Activated naive CD4-positive, alpha-beta T cell treated with anti-CD3 and anti-CD28 coated beads, Interleukin-2, amount 50 U/mL, for 24 hours (primary cell): ENCODE measurements around the gene CDH13.

ENCODE experiments used
- H3K27ac Mint-ChIP-seq: one replicate; pipeline ENCODE4 v1.8.0; 2021; ENCODE audit warnings: mild to moderate bottlenecking, mixed read lengths
- H3K27me3 Mint-ChIP-seq: one replicate; pipeline ENCODE4 v1.8.0; 2021; ENCODE audit warnings: mixed read lengths
- H3K36me3 Mint-ChIP-seq: one replicate; pipeline ENCODE4 v1.8.0; 2021; ENCODE audit warnings: mixed read lengths
- H3K4me1 Mint-ChIP-seq: one replicate; pipeline ENCODE4 v1.8.0; 2021; ENCODE audit warnings: mixed read lengths
- H3K4me3 Mint-ChIP-seq: one replicate; pipeline ENCODE4 v1.8.0; 2021; ENCODE audit warnings: mild to moderate bottlenecking, mixed read lengths
- H3K9me3 Mint-ChIP-seq: one replicate; pipeline ENCODE4 v1.8.0; 2021; ENCODE audit warnings: mixed read lengths

Gene CDH13

DNA sequence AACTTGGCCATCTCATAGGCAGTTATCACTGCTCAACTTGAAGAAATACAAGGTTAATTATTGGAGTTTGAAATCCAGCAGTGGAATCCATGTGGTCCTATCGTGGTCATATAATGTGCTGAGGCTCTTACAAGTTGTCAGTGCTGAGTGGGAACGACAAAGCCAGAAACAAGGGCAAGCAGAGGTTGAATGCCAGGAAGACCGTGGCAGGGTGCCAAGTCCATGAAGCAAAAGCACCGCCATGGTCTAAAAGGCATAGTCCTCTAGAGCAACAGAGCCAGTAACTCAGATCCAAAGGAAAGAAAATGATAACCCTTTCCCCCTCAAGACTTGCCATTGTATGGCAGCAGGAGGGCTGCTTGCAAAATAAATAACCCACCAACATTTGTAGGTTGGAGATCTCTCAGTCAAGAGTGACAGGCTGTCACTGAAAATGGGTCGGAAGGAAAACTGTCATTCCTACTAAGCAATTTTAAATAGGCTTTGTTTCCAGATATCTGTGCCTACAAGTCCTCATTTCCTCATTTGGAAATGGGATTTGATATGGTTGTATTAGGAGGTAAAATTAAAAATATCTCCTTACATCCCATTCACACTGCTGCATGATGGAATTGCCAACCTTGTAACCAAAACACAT, 1144.7 kb downstream of the CDH13 start:
- Mint-ChIP-seq H3K4me3 (no peak overlapping the region), H3K27ac (no peak overlapping the region), H3K27me3 (peaks cover 11% of the 10 kb centered on the region)

DNA sequence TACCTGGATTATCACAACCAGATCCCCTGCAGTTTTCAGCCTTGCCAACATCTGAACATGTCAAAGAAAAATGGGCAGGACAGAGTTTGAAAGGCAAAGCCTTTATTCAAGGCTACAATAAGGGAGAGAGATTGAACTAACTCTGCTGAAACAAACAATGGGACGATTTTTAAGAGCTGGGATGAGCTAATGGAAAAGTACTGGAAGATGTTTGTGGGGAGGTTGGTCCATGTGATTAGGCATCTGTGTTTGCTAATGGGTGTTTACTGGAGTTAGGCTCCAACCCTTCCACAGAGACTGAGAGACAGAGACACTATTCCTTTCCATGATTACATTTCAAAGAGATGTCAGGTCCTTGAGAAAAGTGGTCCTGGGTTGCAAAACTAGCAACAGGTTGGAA, 1146.0 kb downstream of the CDH13 start:
- Mint-ChIP-seq H3K27me3 (peaks cover 10% of the 10 kb centered on the region), H3K4me3 (no peak overlapping the region), H3K9me3 (no peaks in the 10 kb centered on the region), H3K4me1 (no peaks in the 10 kb centered on the region), H3K36me3 (no peaks in the 10 kb centered on the region), H3K27ac (no peak overlapping the region)

More for the DNA sequence above, 1144.7 kb downstream of the CDH13 start:
- H3K4me1 Mint-ChIP-seq, result no peaks in the 10 kb centered on the region
- H3K9me3 Mint-ChIP-seq, result no peaks in the 10 kb centered on the region
- H3K36me3 Mint-ChIP-seq, result no peaks in the 10 kb centered on the region

DNA sequence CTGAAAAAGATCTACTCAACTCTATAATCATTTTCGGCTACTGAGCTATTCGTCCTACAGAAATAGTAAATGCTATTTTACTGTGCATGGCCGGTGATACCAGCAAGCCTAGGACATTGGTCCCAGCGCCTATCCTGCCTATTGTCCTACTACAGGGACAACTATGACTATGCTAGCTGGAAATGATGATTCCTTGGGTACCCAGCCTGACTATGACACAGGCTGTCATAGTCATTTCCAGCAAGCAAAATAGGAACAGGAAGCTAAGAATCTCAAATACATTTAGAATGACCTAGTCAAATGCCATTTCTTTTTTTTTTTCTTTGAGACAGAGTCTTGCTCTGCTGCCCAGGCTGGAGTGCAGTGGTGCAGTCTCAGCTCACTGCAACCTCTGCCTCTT, 1147.3 kb downstream of the CDH13 start:
- Mint-ChIP-seq H3K9me3 (no peaks in the 10 kb centered on the region), H3K36me3 (no peaks in the 10 kb centered on the region), H3K4me3 (no peak overlapping the region), H3K27me3 (peaks cover 9% of the 10 kb centered on the region), H3K27ac (no peak overlapping the region), H3K4me1 (no peaks in the 10 kb centered on the region)

DNA sequence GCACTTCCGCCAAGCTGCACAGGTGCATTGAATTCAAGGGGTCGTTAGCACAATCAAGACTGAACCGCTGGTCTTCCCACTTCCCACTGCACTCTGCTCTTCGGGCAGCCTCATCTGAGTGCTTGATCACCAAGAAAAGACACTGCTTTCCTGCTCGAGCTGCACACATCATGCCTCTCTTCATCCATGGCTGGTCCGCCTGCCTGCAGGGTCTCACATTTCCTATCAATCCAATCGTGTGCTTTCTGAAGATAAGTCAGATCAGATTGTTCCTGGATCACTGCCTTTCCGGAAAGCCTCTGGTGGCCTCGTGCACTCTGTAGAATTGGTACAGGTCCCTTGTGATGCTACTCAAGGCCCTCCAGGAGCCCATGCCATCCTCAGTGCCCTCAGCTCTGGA, 1150.2 kb downstream of the CDH13 start:
- Mint-ChIP-seq H3K9me3 (no peaks in the 10 kb centered on the region), H3K4me1 (no peaks in the 10 kb centered on the region), H3K27me3 (peaks cover 6% of the 10 kb centered on the region)

DNA sequence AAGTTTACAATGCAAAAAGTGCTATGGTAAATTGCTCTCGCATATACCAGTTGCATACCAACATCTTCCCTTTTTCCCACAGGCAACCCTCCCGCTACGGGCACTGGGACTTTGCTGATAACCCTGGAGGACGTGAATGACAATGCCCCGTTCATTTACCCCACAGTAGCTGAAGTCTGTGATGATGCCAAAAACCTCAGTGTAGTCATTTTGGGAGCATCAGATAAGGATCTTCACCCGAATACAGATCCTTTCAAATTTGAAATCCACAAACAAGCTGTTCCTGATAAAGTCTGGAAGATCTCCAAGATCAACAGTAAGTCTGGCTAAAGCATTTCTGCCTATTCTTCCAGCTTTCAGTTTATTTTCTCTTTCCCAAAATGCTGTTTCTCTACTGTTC, 1153.1 kb downstream of the CDH13 start:
- H3K9me3 Mint-ChIP-seq, result no peaks in the 10 kb centered on the region
- H3K27me3 Mint-ChIP-seq, result peaks cover 9% of the 10 kb centered on the region
- no peaks in the 10 kb centered on the region for H3K36me3 Mint-ChIP-seq
- H3K27ac Mint-ChIP-seq, result no peak overlapping the region
- H3K4me1 Mint-ChIP-seq, result no peaks in the 10 kb centered on the region
- H3K4me3 Mint-ChIP-seq, result no peak overlapping the region

More for the DNA sequence above, 1150.2 kb downstream of the CDH13 start:
- no peak overlapping the region for H3K27ac Mint-ChIP-seq
- H3K36me3 Mint-ChIP-seq, result no peaks in the 10 kb centered on the region
- H3K4me3 Mint-ChIP-seq, result no peak overlapping the region

DNA sequence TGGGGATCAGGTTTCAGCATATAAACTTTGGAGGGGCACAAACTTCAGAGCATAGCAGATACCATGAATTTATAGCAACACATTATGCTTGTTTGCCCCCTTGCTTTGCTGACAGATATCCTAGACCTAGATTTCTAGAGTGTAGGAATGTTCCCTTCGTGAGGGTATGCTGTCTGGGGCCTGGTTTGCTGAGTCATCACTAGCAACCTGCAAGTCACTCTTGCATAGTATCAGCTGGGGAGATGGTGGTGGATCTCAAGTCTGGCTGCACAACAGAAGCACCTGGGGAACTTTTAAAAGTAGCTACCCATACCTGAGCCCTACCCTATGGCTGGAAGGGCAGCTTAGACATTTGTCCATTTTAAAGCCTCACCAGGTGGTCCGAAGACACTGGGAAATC, 1158.7 kb downstream of the CDH13 start:
- Mint-ChIP-seq H3K36me3 (no peaks in the 10 kb centered on the region), H3K4me3 (no peak overlapping the region), H3K27me3 (peaks cover 7% of the 10 kb centered on the region), H3K4me1 (no peaks in the 10 kb centered on the region), H3K27ac (no peak overlapping the region), H3K9me3 (no peaks in the 10 kb centered on the region)

DNA sequence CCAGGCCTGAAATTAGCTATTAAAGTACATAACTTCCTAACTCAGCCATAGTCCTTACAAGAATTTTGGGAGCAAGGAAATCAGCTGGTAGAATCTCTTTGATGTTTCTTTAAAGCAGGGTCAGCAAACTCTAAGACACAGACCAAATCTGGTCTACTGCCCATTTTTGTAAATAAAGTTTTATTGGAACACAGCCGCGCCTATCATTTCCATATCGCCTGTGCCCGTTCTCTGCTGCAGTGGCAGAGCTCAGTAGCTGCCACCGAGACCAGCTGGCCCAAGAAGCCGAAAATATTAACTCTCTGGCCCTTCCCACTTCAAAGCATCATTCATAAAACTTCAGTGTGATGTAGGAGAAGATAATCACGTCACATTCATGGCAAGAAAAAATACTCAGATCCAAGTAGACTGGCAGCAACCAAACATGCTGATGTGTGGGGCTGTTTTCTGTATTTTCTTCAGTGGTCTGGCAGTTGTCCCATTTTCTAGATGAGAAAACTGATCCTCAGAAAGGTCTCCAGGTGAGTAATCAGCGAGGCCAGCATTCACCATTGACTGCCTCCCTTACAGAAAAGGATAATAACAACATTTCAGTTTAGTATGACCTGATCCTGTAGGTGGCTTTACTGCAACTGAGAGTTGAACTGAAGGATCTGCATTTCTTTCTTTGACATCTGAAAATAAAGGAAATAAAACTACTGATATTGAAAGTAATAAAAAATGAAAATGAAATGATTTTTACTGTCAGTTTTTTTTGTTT, 1163.1 kb downstream of the CDH13 start:
- Mint-ChIP-seq H3K27me3 (no peaks in the 10 kb centered on the region), H3K4me3 (no peak overlapping the region), H3K36me3 (no peaks in the 10 kb centered on the region), H3K9me3 (no peaks in the 10 kb centered on the region), H3K4me1 (no peaks in the 10 kb centered on the region), H3K27ac (no peak overlapping the region)

DNA sequence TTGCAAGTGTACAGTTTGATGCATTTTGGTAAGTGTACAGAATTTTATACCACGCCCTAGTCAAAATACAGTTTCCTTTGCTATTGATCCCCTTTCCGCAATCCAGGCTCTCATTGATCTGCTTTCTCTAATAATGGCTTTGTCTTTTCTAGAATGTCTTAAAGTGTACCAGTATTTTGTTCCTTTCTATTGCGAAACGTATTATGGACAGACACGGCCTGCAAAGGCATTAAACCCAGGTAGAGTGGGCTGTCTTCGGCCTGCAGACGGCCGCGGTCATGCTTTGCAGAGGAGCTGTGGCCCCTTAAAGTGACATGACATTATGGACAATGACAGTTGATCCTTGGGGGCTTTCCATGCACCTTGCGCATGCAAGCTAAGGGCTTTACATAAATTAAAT, 1165.1 kb downstream of the CDH13 start:
- Mint-ChIP-seq H3K4me3 (no peak overlapping the region), H3K27me3 (peaks cover 4% of the 10 kb centered on the region), H3K27ac (no peak overlapping the region), H3K36me3 (no peaks in the 10 kb centered on the region), H3K4me1 (no peaks in the 10 kb centered on the region), H3K9me3 (no peaks in the 10 kb centered on the region)

DNA sequence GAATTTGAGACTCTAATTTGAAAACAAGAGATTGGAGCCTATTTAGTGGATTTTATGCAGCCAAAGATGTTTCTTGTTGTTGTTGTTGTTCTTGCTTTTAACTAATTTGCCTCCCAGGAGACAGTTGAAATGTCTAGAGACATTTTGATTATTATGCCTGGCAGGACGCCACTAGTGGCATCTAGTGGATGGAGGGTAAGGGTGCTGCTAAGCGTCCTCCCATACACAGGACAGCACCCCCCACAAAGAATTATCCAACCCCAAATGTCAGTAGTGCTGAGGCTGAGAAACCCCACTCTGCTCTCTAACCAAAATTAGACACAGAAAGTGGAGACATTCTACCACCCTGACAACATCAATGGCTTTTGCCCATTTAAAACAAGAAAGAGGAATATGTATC, 1165.6 kb downstream of the CDH13 start:
- Mint-ChIP-seq H3K27me3 (peaks cover 5% of the 10 kb centered on the region), H3K36me3 (no peaks in the 10 kb centered on the region), H3K9me3 (no peaks in the 10 kb centered on the region), H3K4me1 (no peaks in the 10 kb centered on the region), H3K27ac (no peak overlapping the region), H3K4me3 (no peak overlapping the region)

DNA sequence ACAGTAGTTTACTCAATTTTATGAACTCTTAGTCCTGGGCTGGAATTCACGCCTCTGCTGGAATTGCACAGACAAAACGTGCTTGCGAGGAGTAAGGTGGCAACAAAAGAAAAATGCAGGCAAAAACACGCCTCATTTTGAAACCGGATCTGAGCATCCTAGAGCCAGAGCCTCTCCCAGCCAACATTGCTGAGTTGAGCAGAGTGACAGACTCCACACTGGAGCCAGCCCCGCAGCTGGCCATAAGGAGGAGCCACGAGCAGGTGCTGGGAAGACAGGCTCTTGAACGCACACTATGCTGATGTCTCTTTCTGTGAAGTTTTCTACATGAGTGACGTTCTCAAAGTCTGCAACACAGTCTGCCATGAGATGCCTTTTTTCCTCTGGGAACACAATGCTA, 1166.4 kb downstream of the CDH13 start:
- no peak overlapping the region for H3K27ac Mint-ChIP-seq
- no peaks in the 10 kb centered on the region for H3K4me1 Mint-ChIP-seq
- H3K4me3 Mint-ChIP-seq, result no peak overlapping the region
- no peaks in the 10 kb centered on the region for H3K9me3 Mint-ChIP-seq
- peaks cover 7% of the 10 kb centered on the region for H3K27me3 Mint-ChIP-seq
- H3K36me3 Mint-ChIP-seq, result no peaks in the 10 kb centered on the region

DNA sequence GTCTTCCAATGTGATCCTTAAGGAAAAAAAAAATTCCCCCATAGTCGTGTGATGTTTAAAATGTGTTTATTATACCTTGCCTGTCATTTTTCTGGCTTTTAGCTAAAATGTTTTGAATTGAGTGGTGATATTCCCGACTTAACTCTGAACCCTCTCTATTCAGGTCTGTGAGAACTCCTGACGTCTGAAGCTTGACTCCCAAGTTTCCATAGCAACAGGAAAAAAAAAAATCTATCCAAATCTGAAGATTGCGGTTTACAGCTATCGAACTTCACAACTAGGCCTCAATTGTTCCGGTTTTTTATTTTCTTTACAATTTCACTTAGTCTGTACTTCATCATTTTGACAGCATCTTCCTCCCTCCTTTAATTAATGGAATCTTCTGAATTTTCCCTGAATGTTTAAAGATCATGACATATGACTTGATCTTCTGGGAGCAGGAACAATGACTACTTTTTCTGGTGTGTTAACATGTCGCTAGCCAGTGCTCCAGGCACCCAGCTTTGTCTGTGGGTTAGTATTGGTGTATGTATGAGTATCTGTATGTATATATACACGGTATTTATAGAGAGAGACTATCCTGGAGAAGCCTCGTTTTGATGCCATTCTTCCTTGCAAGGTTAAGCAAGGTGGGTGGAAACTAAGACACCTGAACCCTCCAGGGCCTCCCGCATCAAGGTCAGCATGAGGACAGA, 1168.2 kb downstream of the CDH13 start:
- no peaks in the 10 kb centered on the region for H3K9me3 Mint-ChIP-seq
- H3K4me3 Mint-ChIP-seq, result no peak overlapping the region
- no peaks in the 10 kb centered on the region for H3K36me3 Mint-ChIP-seq
- H3K4me1 Mint-ChIP-seq, result no peaks in the 10 kb centered on the region
- H3K27ac Mint-ChIP-seq, result no peak overlapping the region
- peaks cover 14% of the 10 kb centered on the region for H3K27me3 Mint-ChIP-seq

DNA sequence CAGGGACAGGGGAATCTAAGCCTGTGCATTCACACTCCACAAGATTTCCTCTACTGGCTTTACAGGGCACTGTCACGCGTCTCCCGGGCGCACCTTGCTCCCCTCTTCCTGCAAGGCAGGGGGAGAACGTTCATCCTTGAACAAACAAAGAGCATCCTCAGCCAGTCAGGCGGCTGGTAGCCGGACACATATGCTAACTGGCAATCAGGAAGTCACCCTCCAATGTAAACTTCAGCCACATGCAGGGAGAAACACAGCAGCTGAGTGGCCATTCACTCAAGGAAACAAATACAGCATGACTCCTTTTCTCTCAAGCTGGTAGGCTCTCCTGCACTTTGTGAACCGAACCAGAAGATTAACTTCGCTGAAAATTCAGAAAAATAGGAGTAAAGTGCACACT, 1170.2 kb downstream of the CDH13 start:
- no peaks in the 10 kb centered on the region for H3K36me3 Mint-ChIP-seq
- peaks cover 14% of the 10 kb centered on the region for H3K27me3 Mint-ChIP-seq
- H3K9me3 Mint-ChIP-seq, result no peaks in the 10 kb centered on the region
- H3K4me3 Mint-ChIP-seq, result no peak overlapping the region
- no peaks in the 10 kb centered on the region for H3K4me1 Mint-ChIP-seq
- H3K27ac Mint-ChIP-seq, result no peak overlapping the region

DNA sequence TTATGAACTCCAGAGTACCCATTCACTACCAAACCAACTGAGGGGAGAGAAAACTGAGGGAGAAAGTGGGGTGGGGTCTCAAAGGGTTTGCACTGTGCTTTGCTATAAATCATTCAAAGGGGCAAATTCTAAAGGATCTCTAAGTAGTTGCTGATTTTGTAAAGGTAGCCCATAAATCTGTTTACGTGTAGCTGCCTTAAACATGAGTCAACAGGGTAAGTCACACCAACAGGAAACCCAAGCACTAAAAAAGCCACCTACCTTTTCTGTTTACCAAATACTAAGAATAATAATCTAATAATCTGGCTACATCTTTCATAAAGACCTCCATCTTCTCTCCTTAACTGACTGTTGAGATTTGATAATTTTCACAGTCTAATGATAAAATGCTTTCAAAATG, 1172.6 kb downstream of the CDH13 start:
- Mint-ChIP-seq H3K27ac (no peak overlapping the region), H3K9me3 (no peaks in the 10 kb centered on the region), H3K4me1 (no peaks in the 10 kb centered on the region), H3K4me3 (no peak overlapping the region), H3K36me3 (no peaks in the 10 kb centered on the region), H3K27me3 (peaks cover 14% of the 10 kb centered on the region)

DNA sequence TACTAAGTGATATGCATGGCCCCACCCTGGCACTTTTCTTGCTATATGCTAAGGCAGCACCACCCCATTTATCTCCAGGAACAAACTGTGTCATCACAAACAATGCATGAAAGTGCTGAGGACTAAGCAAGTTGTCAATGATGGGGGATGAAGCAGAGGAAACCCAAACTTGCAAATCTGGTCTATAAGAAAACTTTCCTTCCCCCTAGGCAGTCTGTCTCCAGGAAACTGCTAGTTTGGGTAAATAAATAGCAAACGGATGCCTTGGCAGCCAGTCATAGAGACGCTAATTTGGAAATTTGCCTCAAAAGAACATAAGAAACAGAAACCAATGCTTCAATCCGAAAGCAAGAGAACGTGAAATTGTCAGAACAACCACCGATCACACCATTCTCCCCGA, 1175.4 kb downstream of the CDH13 start:
- H3K9me3 Mint-ChIP-seq, result no peaks in the 10 kb centered on the region
- peaks cover 1% of the 10 kb centered on the region for H3K36me3 Mint-ChIP-seq
- H3K27ac Mint-ChIP-seq, result no peak overlapping the region
- peaks cover 9% of the 10 kb centered on the region for H3K27me3 Mint-ChIP-seq
- H3K4me1 Mint-ChIP-seq, result peaks cover 8% of the 10 kb centered on the region
- no peak overlapping the region for H3K4me3 Mint-ChIP-seq

DNA sequence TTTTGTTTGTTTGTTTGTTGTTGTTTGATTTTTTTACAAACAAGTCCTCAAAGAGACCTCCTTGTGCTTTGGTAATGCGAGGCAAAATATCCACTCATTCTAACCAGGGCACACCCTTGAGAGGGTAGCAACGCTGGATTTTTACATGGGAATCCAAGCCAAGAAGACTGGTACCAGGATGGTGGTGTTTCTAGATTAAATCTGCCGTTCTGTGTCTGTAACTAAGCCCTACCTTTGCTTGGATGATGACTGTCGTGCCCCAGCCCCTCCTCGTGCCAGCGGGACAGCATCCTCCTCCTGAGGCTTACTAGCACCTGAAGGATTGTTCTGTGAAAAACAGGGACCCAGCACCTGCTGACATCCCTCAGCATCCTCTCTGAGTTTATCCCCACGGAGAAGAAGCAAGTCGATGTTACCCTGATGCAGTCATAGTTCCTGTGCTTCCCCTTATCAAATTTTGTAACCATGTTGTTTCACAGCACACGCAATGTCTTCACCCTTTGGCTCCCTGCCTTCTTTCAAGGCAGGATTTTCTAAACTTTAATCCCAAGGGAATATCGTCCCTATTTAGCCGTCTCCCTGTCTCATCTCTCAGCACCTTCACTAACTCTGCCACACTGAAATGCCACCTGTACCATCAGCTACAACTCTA, 1175.9 kb downstream of the CDH13 start:
- Mint-ChIP-seq H3K36me3 (peaks cover 1% of the 10 kb centered on the region), H3K27me3 (peaks cover 9% of the 10 kb centered on the region), H3K27ac (no peak overlapping the region), H3K4me3 (no peak overlapping the region), H3K4me1 (peaks cover 10% of the 10 kb centered on the region), H3K9me3 (no peaks in the 10 kb centered on the region)

DNA sequence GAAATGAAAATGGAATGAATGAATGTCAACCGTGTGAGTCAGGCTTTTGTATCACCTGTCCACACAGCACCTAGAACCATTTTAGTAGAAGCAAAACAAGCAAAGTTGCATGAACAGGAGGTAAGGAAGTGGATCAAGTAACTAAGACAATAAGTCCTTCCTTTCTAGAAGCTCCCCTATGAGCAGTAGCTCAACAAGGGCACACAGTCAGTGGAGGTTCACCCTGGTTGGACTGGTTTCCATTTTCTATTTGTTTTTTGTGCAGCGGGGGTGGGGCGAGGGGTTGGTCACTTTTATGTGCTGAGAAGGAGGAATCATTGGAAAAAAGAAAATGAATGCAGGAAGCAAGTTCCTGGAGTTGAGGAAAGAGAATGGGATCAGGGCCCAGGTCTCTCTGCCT, 1177.0 kb downstream of the CDH13 start:
- H3K9me3 Mint-ChIP-seq, result no peaks in the 10 kb centered on the region
- H3K27me3 Mint-ChIP-seq, result peaks cover 2% of the 10 kb centered on the region
- peaks cover 19% of the 10 kb centered on the region for H3K4me1 Mint-ChIP-seq
- no peak overlapping the region for H3K4me3 Mint-ChIP-seq
- H3K27ac Mint-ChIP-seq, result no peak overlapping the region
- H3K36me3 Mint-ChIP-seq, result peaks cover 7% of the 10 kb centered on the region
